Mesenchymal stem cell (in vitro differentiated cells and primary cell): Measurements from ENCODE around the gene LSMEM2.
"Not testable (repeated sequence)": the region's sequence is repeated elsewhere in the genome, so short reads cannot be mapped to it uniquely, and the experiment has no call there.

Experiments used
- DNase-seq: peaks from one replicate; pipeline ENCODE4 v3.0.0-alpha.2; 2013
- H2AFZ ChIP-seq: one replicate; pipeline ENCODE4 v1.6.1; 2013; ENCODE audit warnings: low read depth, mild to moderate bottlenecking, control low read depth, inconsistent platforms, low read length, moderate library complexity
- H2AK5ac ChIP-seq: 2 replicates; pipeline ENCODE4 v1.6.1; 2013; ENCODE audit warnings: low read length, moderate library complexity, mild to moderate bottlenecking, inconsistent platforms; ENCODE audit not compliant: severe bottlenecking
- H2BK120ac ChIP-seq: one replicate; pipeline ENCODE4 v1.6.1; 2013; ENCODE audit warnings: low read depth, mild to moderate bottlenecking, inconsistent platforms, low read length, moderate library complexity
- H2BK12ac ChIP-seq, 2 experiments: one replicate each; pipeline ENCODE4 v1.6.1; 2013; ENCODE audit warnings: inconsistent platforms in 2 of 2, low read length in 2 of 2, mild to moderate bottlenecking in 2 of 2, moderate library complexity in 2 of 2, control low read depth in 1 of 2
- H2BK15ac ChIP-seq: one replicate; pipeline ENCODE4 v1.6.1; 2013; ENCODE audit warnings: mild to moderate bottlenecking, low read depth, inconsistent platforms; ENCODE audit not compliant: poor library complexity, severe bottlenecking
- H2BK5ac ChIP-seq: 2 replicates; pipeline ENCODE4 v1.6.1; 2013; ENCODE audit warnings: low read depth, mild to moderate bottlenecking, low read length, control low read depth, inconsistent platforms; ENCODE audit not compliant: poor library complexity, severe bottlenecking
- H3K14ac ChIP-seq, 2 experiments: one replicate each; pipeline ENCODE4 v1.6.1; 2013; ENCODE audit warnings: inconsistent platforms in 2 of 2, low read length in 2 of 2, control low read depth in 1 of 2, mild to moderate bottlenecking in 1 of 2, moderate library complexity in 1 of 2
- H3K18ac ChIP-seq, 2 experiments: one replicate each; pipeline ENCODE4 v1.6.1; 2013; ENCODE audit warnings: inconsistent platforms in 2 of 2, low read length in 2 of 2, control low read depth in 1 of 2, low read depth in 1 of 2, mild to moderate bottlenecking in 1 of 2
- H3K23ac ChIP-seq, 2 experiments: one replicate each; pipeline ENCODE4 v1.6.1; 2013; ENCODE audit warnings: inconsistent platforms in 2 of 2, low read length in 2 of 2, mild to moderate bottlenecking in 2 of 2, moderate library complexity in 2 of 2, control low read depth in 1 of 2
- H3K27ac ChIP-seq: 2 replicates; pipeline ENCODE4 v1.5.1; 2013; ENCODE audit warnings: mild to moderate bottlenecking, moderate library complexity, low read length, control low read depth, inconsistent platforms; ENCODE audit not compliant: poor library complexity, severe bottlenecking
- H3K27me3 ChIP-seq, 2 experiments: 2 replicates each; pipeline versions ENCODE4 v1.6.1 to v1.7.0; 2013; ENCODE audit warnings: low read length in 2 of 2, mild to moderate bottlenecking in 2 of 2, moderate library complexity in 2 of 2, control low read depth in 1 of 2, inconsistent platforms in 1 of 2; ENCODE audit not compliant: control insufficient read depth in 1 of 2, insufficient read depth in 1 of 2
- H3K36me3 ChIP-seq, 2 experiments: 2 replicates each; pipeline versions ENCODE4 v1.6.1 to v1.7.0; 2013; ENCODE audit warnings: low read length in 2 of 2, control low read depth in 1 of 2, inconsistent platforms in 1 of 2, low read depth in 1 of 2, mild to moderate bottlenecking in 1 of 2; ENCODE audit not compliant: insufficient read depth in 2 of 2, control insufficient read depth in 1 of 2
- H3K4ac ChIP-seq, 2 experiments: one replicate each; pipeline ENCODE4 v1.6.1; 2013; ENCODE audit warnings: inconsistent platforms in 2 of 2, low read length in 2 of 2, mild to moderate bottlenecking in 2 of 2, moderate library complexity in 2 of 2, control low read depth in 1 of 2, low read depth in 1 of 2
- H3K4me1 ChIP-seq: 2 replicates; pipeline ENCODE4 v1.6.1; 2013; ENCODE audit warnings: low read depth, low read length, control low read depth; ENCODE audit not compliant: control insufficient read depth, insufficient read depth
- H3K4me2 ChIP-seq: 2 replicates; pipeline ENCODE4 v1.6.1; 2013; ENCODE audit warnings: low read length, mild to moderate bottlenecking, inconsistent platforms; ENCODE audit not compliant: poor library complexity, severe bottlenecking
- H3K4me3 ChIP-seq, 2 experiments: 2 replicates each; pipeline versions ENCODE4 v1.5.1 to v1.7.0; 2013; ENCODE audit warnings: low read length in 2 of 2, mild to moderate bottlenecking in 2 of 2, control low read depth in 1 of 2, low read depth in 1 of 2; ENCODE audit not compliant: insufficient read depth in 1 of 2
- H3K79me1 ChIP-seq: replicated peaks from 2 replicates; pipeline ENCODE4 v1.6.1; 2013; ENCODE audit warnings: mild to moderate bottlenecking, control low read depth, low read length, inconsistent platforms; ENCODE audit not compliant: poor library complexity, severe bottlenecking
- H3K9ac ChIP-seq: 2 replicates; pipeline ENCODE4 v1.7.0; 2013; ENCODE audit warnings: mild to moderate bottlenecking, low read length, moderate library complexity
- H3K9me3 ChIP-seq: 2 replicates; pipeline ENCODE4 v1.7.0; 2013; ENCODE audit warnings: mild to moderate bottlenecking, low read length; ENCODE audit not compliant: control insufficient read depth
- H4K8ac ChIP-seq: one replicate; pipeline ENCODE4 v1.6.1; 2013; ENCODE audit warnings: inconsistent platforms, mild to moderate bottlenecking, low read length, moderate library complexity
- H4K91ac ChIP-seq: one replicate; pipeline ENCODE4 v1.6.1; 2013; ENCODE audit warnings: mild to moderate bottlenecking, low read length, inconsistent platforms
- WGBS: methylation state at CpG from one replicate; pipeline ENCODE4 v1.1.7; 2013; ENCODE audit warnings: mixed read lengths; 5-methylcytosine and 5-hydroxymethylcytosine counted together

Gene LSMEM2

GRCh38 chr3:50278123-50278879 is 586 bp upstream of the LSMEM2 start:
- DNase-seq = no peak
- Histone ChIP-seq H3K4me1 (peaks cover 15% of the 10 kb centered on the region), H3K23ac (no peak overlapping the region), H4K8ac (no peak overlapping the region), H3K27me3 (peaks cover 19 to 31% of the 10 kb centered on the region in 2 experiments), H2BK15ac (no peak overlapping the region), H3K27ac (no peak overlapping the region), H3K9ac (no peak overlapping the region), H3K4me2 (no peak overlapping the region), H2BK5ac (no peak overlapping the region), H2AFZ (no peak overlapping the region), H3K79me1 (no peaks in the 10 kb centered on the region), H3K14ac (no peak overlapping the region), H3K36me3 (peaks cover 0 to 5% of the 10 kb centered on the region in 2 experiments), H3K4ac (no peak overlapping the region), H3K4me3 (no peak overlapping the region), H4K91ac (no peak overlapping the region), H2BK120ac (no peak overlapping the region), H2BK12ac (no peak overlapping the region), H3K9me3 (no peaks in the 10 kb centered on the region), H3K18ac (no peak overlapping the region), H2AK5ac (no peak overlapping the region)
- WGBS = 85% methylated on average over 4 of the region's 4 CpGs

DNA sequence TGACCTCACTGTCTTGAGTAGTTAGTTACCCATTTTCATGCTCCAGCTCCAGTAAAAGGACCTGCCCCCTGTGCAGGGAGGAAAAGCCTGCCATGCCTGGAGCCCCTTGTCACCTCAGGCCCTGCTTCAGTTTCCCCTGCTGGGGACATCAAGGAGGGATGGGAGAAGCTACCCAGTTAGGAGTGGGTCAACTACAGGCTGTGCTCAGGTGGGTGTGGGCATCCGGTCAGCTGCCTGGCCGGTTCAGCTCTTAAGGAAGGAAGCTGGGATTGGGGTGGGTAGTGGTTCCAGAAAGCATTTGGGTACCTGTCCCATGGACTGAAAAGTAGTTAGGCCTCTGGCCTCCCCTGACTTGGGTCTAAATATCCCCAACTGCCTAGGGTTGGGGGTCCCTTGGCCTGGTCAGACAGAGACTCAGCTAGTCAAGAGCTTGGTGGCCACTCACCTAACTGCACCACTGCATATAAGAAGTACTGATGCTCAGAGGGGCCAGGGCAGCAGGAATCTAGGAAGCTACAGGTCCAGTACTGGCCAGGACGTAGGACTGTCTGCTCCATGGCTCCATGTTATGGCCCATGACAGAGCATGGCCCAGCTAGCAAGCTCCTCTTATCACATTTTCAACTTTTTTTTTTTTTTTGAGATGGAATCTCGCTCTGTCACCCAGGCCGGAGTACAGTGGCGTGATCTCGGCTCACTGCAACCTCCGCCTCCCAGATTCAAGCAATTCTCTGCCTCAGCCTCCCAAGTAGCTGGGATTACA is 549 bp downstream of the LSMEM2 start:
- no peak overlapping the region for H3K14ac ChIP-seq
- no peak for DNase-seq
- H3K9ac ChIP-seq = no peak overlapping the region
- no peak overlapping the region for H2AK5ac ChIP-seq
- H3K18ac ChIP-seq = no peak overlapping the region
- H3K36me3 ChIP-seq = peaks cover 0 to 5% of the 10 kb centered on the region in 2 experiments
- no peak overlapping the region for H2BK15ac ChIP-seq
- no peak overlapping the region for H3K23ac ChIP-seq
- H3K4me2 ChIP-seq = no peak overlapping the region
- H4K8ac ChIP-seq = no peak overlapping the region
- H3K27ac ChIP-seq = no peak overlapping the region
- H2BK12ac ChIP-seq = no peak overlapping the region
- peaks cover 13% of the 10 kb centered on the region for H3K4me1 ChIP-seq
- no peak overlapping the region for H2BK5ac ChIP-seq
- H4K91ac ChIP-seq = no peak overlapping the region
- no peak overlapping the region for H3K4ac ChIP-seq
- WGBS = 96% methylated on average over 3 of the region's 8 CpGs
- H2AFZ ChIP-seq = no peak overlapping the region
- H3K4me3 ChIP-seq = no peak overlapping the region
- H3K9me3 ChIP-seq = no peaks in the 10 kb centered on the region
- H3K27me3 ChIP-seq = peaks cover 8 to 23% of the 10 kb centered on the region in 2 experiments
- H3K79me1 ChIP-seq = no peaks in the 10 kb centered on the region
- no peak overlapping the region for H2BK120ac ChIP-seq

- not testable (repeated sequence) for H3K4ac ChIP-seq, H3K4me1 ChIP-seq, H4K8ac ChIP-seq, H3K9ac ChIP-seq, H3K79me1 ChIP-seq, H3K14ac ChIP-seq, H2BK15ac ChIP-seq, H2BK5ac ChIP-seq, H2BK120ac ChIP-seq, H2AK5ac ChIP-seq, H3K27me3 ChIP-seq, H4K91ac ChIP-seq, H3K4me3 ChIP-seq, H3K9me3 ChIP-seq, H3K18ac ChIP-seq, H3K27ac ChIP-seq, H3K4me2 ChIP-seq, H2AFZ ChIP-seq, H3K23ac ChIP-seq, H2BK12ac ChIP-seq, DNase-seq
- WGBS = 94% methylated on average over 4 of the region's 6 CpGs
- peaks cover 30 to 33% of the 10 kb centered on the region in 2 experiments for H3K36me3 ChIP-seq
Observed at GRCh38 chr3:50284121-50284520, 5.2 kb downstream of the LSMEM2 start.
